A549 (cell line): ENCODE results near the gene FOS.

Source experiments
- EP300 ChIP-seq, 2 experiments: fragments of >200 bp; sonication (Bioruptor Twin); formaldehyde crosslinking; IDR thresholded peaks; 2 replicates in 1 of 2; 3 replicates in 1 of 2; pipeline ENCODE4 v1.6.1; 2016 to 2017
- JUN ChIP-seq, 2 experiments: fragments of >200 bp; sonication (Bioruptor Twin); formaldehyde crosslinking; IDR thresholded peaks; 2 replicates in 1 of 2; 3 replicates in 1 of 2; pipeline ENCODE4 v1.6.1; 2016 to 2017
- JUNB ChIP-seq: fragments of >200 bp; sonication (Bioruptor Twin); formaldehyde crosslinking; IDR thresholded peaks from 2 replicates; pipeline ENCODE4 v1.6.1; 2016
- KDM1A ChIP-seq: fragments of 200-600 bp; sonication (generic); IDR thresholded peaks from 2 replicates; pipeline ENCODE4 v1.6.1; 2016; ENCODE audit warnings: low read depth, mild to moderate bottlenecking
- POLR2A ChIP-seq: IDR thresholded peaks from 2 replicates; pipeline ENCODE4 v1.6.1; 2012; ENCODE audit warnings: mild to moderate bottlenecking, low read length
- RCOR1 ChIP-seq: fragments of 150-350 bp; IDR thresholded peaks from 2 replicates; pipeline ENCODE4 v1.6.1; 2014; ENCODE audit warnings: antibody characterized with exemption, low read length, low read depth
- ZFP36 ChIP-seq: fragments of 450-650 bp; IDR thresholded peaks from 2 replicates; pipeline ENCODE4 v1.6.1; 2014; ENCODE audit warnings: borderline replicate concordance; ENCODE audit not compliant: partially characterized antibody
- TF ChIP-seq, protein P1 (sequence below): fragments of >200 bp; sonication (Bioruptor Twin); formaldehyde crosslinking; IDR thresholded peaks from 3 replicates; pipeline ENCODE4 v1.5.1; 2016

DNA sequence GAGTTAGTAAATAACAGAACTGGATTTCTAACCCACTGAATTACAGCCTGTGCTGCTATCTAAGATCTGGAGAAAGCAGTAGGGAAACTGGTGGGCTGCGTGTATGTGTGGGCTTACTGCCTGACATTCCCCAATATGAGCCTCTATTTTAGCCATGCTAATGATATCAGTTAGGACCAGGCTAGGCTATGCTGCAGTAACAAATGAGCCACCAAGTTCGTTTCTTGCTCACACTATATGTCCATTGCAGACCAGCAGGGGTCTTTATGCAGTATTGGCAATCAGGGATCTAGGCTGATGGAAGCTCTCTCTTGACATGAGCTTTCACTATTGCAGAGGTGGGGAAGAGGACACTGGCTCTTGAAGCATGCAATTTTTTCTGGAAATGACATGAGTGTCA, 40.4 kb downstream of the FOS start:
- TF ChIP-seq JUN (IDR thresholded peaks at IDR 0.05): no peak
- TF ChIP-seq EP300 (IDR thresholded peaks at IDR 0.05): no peak
- TF ChIP-seq JUNB: no peak
- TF ChIP-seq RCOR1: no peak
- TF ChIP-seq, protein P1, sequence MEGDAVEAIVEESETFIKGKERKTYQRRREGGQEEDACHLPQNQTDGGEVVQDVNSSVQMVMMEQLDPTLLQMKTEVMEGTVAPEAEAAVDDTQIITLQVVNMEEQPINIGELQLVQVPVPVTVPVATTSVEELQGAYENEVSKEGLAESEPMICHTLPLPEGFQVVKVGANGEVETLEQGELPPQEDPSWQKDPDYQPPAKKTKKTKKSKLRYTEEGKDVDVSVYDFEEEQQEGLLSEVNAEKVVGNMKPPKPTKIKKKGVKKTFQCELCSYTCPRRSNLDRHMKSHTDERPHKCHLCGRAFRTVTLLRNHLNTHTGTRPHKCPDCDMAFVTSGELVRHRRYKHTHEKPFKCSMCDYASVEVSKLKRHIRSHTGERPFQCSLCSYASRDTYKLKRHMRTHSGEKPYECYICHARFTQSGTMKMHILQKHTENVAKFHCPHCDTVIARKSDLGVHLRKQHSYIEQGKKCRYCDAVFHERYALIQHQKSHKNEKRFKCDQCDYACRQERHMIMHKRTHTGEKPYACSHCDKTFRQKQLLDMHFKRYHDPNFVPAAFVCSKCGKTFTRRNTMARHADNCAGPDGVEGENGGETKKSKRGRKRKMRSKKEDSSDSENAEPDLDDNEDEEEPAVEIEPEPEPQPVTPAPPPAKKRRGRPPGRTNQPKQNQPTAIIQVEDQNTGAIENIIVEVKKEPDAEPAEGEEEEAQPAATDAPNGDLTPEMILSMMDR: no peak
- no peak for TF ChIP-seq KDM1A
- TF ChIP-seq POLR2A: no peak
- TF ChIP-seq ZFP36: no peak
